ENCODE results near the gene PLPP1. TPM values are rescaled to one million over a fixed set of nuclear protein-coding genes. Genes with fewer than 3 reads are reported as not detected.

PLPP1 gene
- total RNA-seq, 1 donor from 2014 or later = 36.2 TPM

DNA sequence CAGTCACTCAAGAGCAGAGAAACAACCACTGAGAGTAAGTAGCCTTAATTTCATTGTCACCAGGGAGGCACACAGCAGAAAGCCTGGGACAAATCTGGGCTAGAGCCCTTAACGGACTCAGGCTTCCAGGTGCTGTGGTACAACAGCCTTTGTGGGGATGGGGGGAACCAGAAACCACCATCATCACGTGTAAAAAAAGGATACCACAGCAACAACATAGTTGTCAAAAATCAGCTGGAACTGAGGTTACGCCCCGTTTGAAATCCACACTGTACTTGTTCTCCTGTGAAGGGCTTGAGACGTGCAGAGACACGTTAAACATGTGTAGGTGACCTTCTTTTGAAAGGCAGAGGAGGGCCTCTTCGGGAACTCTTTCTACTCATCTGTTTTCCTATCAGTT, 16.6 kb upstream of the PLPP1 start:
- H3K4me3 ChIP-seq (ENCODE audit: low read depth, low read length) = no peak overlapping the region
- no peak for DNase-seq (ENCODE audit: low read depth)
- TF ChIP-seq, protein P1, sequence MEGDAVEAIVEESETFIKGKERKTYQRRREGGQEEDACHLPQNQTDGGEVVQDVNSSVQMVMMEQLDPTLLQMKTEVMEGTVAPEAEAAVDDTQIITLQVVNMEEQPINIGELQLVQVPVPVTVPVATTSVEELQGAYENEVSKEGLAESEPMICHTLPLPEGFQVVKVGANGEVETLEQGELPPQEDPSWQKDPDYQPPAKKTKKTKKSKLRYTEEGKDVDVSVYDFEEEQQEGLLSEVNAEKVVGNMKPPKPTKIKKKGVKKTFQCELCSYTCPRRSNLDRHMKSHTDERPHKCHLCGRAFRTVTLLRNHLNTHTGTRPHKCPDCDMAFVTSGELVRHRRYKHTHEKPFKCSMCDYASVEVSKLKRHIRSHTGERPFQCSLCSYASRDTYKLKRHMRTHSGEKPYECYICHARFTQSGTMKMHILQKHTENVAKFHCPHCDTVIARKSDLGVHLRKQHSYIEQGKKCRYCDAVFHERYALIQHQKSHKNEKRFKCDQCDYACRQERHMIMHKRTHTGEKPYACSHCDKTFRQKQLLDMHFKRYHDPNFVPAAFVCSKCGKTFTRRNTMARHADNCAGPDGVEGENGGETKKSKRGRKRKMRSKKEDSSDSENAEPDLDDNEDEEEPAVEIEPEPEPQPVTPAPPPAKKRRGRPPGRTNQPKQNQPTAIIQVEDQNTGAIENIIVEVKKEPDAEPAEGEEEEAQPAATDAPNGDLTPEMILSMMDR (conservative IDR thresholded peaks at IDR 0.05; ENCODE audit: low read depth, low read length) = no peak

DNA sequence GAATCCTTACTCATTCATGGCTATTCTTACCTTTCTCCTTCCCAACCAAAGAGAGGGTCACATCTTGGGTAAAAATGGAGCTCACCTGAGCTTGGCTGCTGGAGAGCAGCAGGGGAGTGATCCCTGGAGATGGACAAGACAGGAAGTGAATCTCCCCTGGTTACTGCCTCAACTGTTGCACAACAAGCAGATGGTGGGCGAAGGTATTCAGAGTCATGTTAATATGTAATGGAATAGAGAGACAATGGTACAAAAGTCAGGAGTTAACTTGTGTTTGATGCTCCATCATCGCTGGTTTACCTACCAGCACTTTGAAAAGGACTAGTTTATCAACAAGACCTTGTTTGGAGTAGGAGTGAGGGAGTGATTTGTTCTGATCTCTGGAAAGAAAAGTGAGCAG, 13.0 kb upstream of the PLPP1 start:
- no peak overlapping the region for H3K4me3 ChIP-seq (ENCODE audit: low read depth, low read length)
- DNase-seq (ENCODE audit: low read depth) = no peak
- TF ChIP-seq, protein P1 (conservative IDR thresholded peaks at IDR 0.05; ENCODE audit: low read depth, low read length) = no peak

DNA sequence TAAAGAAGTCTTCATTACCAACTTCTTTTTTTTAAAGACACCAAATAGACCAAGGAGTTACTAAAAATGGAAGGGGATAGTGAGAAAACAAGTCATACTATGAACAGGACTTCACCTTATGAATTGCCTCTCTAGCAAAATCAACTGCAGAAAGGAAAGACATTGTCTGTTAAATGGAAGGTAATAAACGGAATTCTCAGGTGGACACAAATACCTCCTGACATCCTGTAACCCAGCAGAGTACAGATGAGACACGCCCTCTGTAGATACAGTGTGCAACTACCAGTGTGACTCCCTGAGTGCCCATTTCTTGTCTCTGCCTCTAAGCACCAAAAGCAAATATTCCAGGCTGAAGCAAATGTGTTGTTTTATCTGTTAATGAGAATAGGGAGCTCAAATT, 12.2 kb upstream of the PLPP1 start:
- TF ChIP-seq, protein P1 (conservative IDR thresholded peaks at IDR 0.05; ENCODE audit: low read depth, low read length) = no peak
- no peak for DNase-seq (ENCODE audit: low read depth)

DNA sequence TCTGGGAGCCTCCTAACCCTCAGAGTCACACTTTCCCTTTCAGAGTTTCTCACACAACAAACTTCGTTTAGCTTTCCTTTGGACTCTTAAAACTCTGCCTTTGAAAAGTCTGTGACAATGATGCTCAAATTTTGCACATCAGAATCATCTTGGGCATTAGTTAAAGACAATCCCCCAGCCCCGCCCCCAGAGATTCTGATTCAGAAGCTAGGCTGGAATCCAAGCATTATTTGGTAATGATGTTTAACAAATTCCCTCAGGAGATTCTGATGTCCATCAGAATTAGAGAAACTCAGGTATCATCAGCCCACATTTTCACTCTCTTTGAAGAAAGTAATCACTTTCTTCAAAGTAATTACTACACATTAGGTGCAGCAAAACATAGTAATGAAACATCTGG, 9.6 kb upstream of the PLPP1 start:
- no peak overlapping the region for H3K4me3 ChIP-seq (ENCODE audit: low read depth, low read length)
- TF ChIP-seq, protein P1 (conservative IDR thresholded peaks at IDR 0.05; ENCODE audit: low read depth, low read length) = no peak
- no peak for DNase-seq (ENCODE audit: low read depth)

More for the DNA sequence above, 12.2 kb upstream of the PLPP1 start:
- no peak overlapping the region for H3K4me3 ChIP-seq (ENCODE audit: low read depth, low read length)

DNA sequence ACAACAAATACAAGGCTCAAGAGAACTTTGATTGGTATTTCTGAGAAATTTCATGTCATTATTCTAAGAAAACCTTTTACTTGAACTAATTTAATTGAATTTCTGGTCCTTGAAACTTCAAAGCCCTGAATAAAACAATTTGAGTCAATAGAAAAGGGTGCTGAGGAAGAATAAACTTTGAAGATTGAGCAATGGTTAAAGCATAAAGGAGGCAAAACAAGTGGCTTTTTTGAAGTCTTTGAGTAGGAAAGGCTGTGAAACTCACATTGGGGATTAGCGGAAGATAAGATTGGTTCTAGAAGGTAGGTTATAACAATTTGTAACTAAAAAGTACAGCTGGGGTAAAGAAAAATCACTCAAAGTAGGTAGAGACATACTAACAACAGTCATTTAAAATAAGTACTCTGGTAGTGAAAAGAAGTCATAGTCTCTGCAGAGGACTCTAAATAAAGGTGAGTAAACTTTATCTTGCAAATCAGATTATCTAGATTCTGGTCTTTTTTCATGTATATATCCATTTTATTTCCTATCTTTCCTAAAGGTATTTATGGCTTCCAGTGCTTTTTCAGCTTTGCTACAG, 6.4 kb upstream of the PLPP1 start:
- no peak for DNase-seq (ENCODE audit: low read depth)
- no peak overlapping the region for H3K4me3 ChIP-seq (ENCODE audit: low read depth, low read length)
- TF ChIP-seq, protein P1 (conservative IDR thresholded peaks at IDR 0.05; ENCODE audit: low read depth, low read length) = no peak

DNA sequence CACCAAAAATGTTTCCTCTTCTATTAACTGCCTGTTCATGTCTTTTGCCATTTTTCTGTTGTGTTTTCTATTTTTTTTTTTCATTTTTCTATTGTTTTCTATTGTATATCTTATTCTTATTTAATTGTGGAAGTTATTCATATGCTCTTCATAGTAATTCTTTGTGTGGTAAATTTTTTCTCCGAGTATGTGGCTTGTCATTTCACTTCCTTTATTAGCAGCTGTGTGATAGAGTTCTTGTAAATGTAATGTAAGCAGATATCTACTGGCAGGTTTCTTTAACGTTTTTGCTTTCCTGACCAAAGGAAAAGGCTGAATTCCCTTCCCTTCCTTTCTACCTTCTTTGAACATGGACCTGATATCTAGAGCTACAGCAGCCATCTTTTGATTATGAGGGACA, 5.8 kb upstream of the PLPP1 start:
- DNase-seq (ENCODE audit: low read depth) = no peak
- TF ChIP-seq, protein P1 (conservative IDR thresholded peaks at IDR 0.05; ENCODE audit: low read depth, low read length) = no peak
- H3K4me3 ChIP-seq (ENCODE audit: low read depth, low read length) = no peak overlapping the region

DNA sequence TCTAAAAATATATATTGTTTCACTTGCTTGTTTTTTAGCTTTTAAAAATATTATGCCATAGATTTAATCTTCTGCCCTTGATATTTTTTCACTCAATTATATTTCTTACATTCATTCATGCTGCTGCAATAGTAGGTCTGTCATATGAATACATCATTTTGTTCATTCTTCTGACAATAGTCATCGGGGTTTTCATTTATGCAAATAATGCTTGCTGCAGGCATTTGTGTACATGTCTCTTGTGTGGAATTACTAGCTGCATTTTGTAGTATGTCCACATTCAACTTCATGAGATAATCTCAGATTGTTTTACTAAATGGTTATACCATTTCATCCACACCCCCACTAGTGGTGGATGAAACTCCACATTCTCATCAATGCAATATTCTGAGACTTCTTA, 5.3 kb upstream of the PLPP1 start:
- DNase-seq (ENCODE audit: low read depth) = no peak
- no peak overlapping the region for H3K4me3 ChIP-seq (ENCODE audit: low read depth, low read length)
- TF ChIP-seq, protein P1 (conservative IDR thresholded peaks at IDR 0.05; ENCODE audit: low read depth, low read length) = no peak

All from epithelial cell of proximal tubule (primary cell).